ENCODE results near the gene MYO7B. TPM values are rescaled to one million over a fixed set of nuclear protein-coding genes. Genes with fewer than 3 reads are reported as not detected.

MYO7B gene
- total RNA-seq, 2 donors from 2014 or later = 0.14 to 0.78 TPM

DNA sequence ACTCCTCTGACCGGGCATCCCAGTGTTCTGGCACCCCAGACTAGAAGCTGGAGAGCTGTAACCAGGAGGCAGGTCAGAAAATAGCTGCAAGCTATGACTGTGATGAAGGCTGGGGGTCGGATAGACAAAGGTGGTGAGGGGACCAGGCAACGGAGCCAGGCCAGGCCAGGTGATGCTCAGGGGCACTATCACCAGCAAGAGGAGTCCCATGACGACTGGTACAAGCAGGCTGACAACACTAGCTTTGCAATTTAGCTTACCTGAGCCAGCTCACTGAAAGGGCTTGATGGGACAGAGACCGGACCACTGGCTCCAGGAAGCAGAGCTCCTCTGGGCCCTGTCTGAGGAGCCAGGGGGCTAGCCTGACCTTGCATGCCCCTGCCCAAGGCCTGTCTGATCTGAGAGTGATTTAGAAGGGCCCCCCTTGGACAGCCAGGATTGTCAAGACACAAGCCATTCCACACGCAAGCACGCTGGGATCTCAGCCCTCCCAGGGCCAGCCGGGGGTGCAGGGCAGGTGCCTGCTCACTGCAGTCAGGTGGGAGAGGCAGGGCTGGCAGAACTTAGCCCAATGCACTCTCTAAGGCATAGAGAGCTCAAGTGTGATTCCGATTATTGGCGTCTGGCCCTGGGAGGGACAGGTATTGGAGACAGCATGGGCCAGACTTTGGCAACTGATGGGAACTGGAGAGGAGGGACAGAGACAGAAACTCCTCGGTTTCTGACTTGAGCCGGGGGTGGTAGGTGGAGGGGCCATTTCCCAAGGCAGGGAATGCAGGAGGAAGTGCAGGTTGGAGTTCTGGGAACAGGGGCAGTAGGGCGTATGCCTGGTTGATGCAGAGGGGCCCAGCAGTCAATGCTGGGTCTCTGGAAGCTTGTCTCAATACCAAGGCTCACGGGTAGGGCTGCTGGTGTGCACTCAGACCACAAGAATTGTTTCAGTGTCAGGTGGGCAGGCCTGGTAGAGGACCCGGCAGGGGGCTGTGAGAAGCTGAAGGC, 47.7 kb downstream of the MYO7B start:
- H3K4me3 ChIP-seq = no peak overlapping the region
- H3K9me3 ChIP-seq = no peaks in the 10 kb centered on the region
- no peaks in the 10 kb centered on the region for H3K36me3 ChIP-seq
- no peaks in the 10 kb centered on the region for H3K4me1 ChIP-seq (ENCODE audit: control insufficient read depth in 1 of 2, low read depth in 2 of 2)
- no peaks in the 10 kb centered on the region for H3K27me3 ChIP-seq (replicated peaks; ENCODE audit: insufficient read depth)
- H3K27ac ChIP-seq = no peak overlapping the region
- TF ChIP-seq, protein P1, sequence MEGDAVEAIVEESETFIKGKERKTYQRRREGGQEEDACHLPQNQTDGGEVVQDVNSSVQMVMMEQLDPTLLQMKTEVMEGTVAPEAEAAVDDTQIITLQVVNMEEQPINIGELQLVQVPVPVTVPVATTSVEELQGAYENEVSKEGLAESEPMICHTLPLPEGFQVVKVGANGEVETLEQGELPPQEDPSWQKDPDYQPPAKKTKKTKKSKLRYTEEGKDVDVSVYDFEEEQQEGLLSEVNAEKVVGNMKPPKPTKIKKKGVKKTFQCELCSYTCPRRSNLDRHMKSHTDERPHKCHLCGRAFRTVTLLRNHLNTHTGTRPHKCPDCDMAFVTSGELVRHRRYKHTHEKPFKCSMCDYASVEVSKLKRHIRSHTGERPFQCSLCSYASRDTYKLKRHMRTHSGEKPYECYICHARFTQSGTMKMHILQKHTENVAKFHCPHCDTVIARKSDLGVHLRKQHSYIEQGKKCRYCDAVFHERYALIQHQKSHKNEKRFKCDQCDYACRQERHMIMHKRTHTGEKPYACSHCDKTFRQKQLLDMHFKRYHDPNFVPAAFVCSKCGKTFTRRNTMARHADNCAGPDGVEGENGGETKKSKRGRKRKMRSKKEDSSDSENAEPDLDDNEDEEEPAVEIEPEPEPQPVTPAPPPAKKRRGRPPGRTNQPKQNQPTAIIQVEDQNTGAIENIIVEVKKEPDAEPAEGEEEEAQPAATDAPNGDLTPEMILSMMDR (IDR thresholded peaks at IDR 0.05) = no peak
- no peak for ATAC-seq (ENCODE audit: insufficient number of reproducible peaks, low FRiP score, low read depth)
- no peak for DNase-seq (ENCODE audit: low spot score)

DNA sequence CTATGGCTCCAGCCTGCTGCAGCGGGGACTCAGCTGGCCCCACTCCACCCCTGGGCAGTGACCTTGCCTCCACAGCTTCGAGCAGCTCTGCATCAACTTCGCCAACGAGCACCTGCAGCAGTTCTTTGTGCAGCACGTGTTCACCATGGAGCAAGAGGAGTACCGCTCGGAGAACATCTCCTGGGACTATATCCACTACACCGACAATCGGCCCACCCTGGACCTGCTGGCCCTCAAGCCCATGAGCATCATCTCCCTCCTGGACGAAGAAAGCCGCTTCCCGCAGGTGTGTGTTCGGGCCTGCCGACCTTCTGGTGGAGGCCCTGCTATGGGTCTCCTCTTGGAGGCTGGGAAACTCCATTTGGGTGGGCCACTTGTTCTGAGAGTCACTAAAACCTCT, 48.6 kb downstream of the MYO7B start:
- H3K27me3 ChIP-seq (replicated peaks; ENCODE audit: insufficient read depth) = no peaks in the 10 kb centered on the region
- no peak for DNase-seq (ENCODE audit: low spot score)
- H3K27ac ChIP-seq = no peak overlapping the region
- no peaks in the 10 kb centered on the region for H3K4me1 ChIP-seq (ENCODE audit: control insufficient read depth in 1 of 2, low read depth in 2 of 2)
- TF ChIP-seq, protein P1 (IDR thresholded peaks at IDR 0.05) = no peak
- no peaks in the 10 kb centered on the region for H3K9me3 ChIP-seq
- no peak overlapping the region for H3K4me3 ChIP-seq
- no peaks in the 10 kb centered on the region for H3K36me3 ChIP-seq
- ATAC-seq (ENCODE audit: insufficient number of reproducible peaks, low FRiP score, low read depth) = no peak

DNA sequence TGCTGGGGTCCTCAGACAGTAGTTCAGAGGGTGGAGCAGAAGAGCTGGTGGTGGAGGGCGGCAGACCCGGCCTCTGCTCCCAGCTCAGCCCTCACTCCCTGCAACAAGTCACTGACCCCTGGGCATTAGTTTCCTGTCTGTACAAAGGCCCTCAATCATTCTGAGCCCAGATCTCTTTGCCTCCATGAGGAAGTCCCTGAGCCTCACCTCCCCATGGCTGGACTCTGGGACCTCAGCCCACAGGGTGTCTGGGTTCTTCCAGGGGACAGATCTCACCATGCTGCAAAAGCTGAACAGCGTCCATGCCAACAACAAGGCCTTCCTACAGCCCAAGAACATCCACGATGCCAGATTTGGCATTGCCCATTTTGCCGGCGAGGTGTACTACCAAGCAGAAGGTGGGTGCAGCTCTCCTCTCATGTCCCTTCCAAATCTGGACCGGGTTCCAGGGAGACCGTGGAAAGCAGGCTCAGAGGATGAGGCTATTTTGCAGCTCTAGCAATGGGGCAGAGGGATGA, 49.1 kb downstream of the MYO7B start:
- H3K27me3 ChIP-seq (replicated peaks; ENCODE audit: insufficient read depth) = no peaks in the 10 kb centered on the region
- H3K9me3 ChIP-seq = no peaks in the 10 kb centered on the region
- H3K4me1 ChIP-seq (ENCODE audit: control insufficient read depth in 1 of 2, low read depth in 2 of 2) = no peaks in the 10 kb centered on the region
- ATAC-seq (ENCODE audit: insufficient number of reproducible peaks, low FRiP score, low read depth) = no peak
- H3K27ac ChIP-seq = no peak overlapping the region
- no peaks in the 10 kb centered on the region for H3K36me3 ChIP-seq
- no peak overlapping the region for H3K4me3 ChIP-seq
- DNase-seq (ENCODE audit: low spot score) = no peak
- TF ChIP-seq, protein P1 (IDR thresholded peaks at IDR 0.05) = no peak

DNA sequence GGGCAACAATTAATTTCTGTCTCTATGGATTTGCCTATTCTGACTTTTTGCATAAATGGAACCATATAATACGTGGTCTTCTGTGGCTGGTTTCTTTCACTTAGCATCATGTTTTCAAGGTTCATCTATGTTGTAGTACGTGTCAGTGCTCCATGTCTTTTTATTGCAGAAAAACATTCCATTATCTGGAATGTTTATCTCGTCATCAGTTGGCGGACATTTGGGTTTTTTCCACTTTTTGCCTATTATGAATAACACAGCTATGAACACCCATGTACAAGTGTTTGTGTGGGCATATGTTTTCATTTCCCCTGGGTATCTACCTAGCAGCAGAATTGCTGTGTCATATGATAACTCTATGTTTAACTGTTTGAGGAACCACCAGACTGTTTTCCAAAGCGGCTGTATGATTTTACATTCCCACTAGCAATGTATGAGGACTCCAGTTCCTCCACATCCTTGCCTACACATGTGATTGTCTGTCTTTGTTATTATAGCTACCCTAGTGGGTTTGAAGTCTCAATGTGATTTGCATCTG, 49.9 kb downstream of the MYO7B start:
- Histone ChIP-seq H3K27ac (no peak overlapping the region), H3K4me3 (no peak overlapping the region), H3K9me3 (no peaks in the 10 kb centered on the region), H3K36me3 (no peaks in the 10 kb centered on the region), H3K27me3 (replicated peaks; ENCODE audit: insufficient read depth) (no peaks in the 10 kb centered on the region), H3K4me1 (ENCODE audit: control insufficient read depth in 1 of 2, low read depth in 2 of 2) (no peaks in the 10 kb centered on the region)
- no peak for DNase-seq (ENCODE audit: low spot score)
- ATAC-seq (ENCODE audit: insufficient number of reproducible peaks, low FRiP score, low read depth) = no peak
- TF ChIP-seq, protein P1 (IDR thresholded peaks at IDR 0.05) = no peak

DNA sequence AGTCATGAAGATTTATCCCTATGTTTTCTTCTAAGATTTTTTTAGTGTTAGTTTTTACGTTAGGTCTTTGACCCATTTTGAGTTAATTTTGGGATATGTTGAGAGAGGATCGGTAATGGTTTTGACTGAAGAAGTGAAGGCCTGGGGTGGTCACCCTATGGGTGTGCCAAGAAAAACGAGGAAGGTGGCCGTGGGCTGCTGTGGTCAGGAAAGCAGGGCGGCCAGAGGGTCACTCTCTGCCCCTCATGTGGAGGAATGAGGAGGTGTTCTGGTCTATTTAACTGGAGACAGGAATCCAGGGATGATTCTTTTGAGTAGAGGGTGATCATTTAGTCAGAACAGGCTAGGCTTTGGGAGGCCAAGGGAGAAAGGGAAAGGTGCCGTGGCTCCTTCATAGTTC, 50.7 kb downstream of the MYO7B start:
- Histone ChIP-seq H3K36me3 (no peaks in the 10 kb centered on the region), H3K4me3 (no peak overlapping the region), H3K27ac (no peak overlapping the region), H3K4me1 (ENCODE audit: control insufficient read depth in 1 of 2, low read depth in 2 of 2) (no peaks in the 10 kb centered on the region), H3K9me3 (no peaks in the 10 kb centered on the region), H3K27me3 (replicated peaks; ENCODE audit: insufficient read depth) (no peaks in the 10 kb centered on the region)
- ATAC-seq (ENCODE audit: insufficient number of reproducible peaks, low FRiP score, low read depth) = no peak
- DNase-seq (ENCODE audit: low spot score) = no peak
- TF ChIP-seq, protein P1 (IDR thresholded peaks at IDR 0.05) = no peak

Measured in thoracic aorta (tissue), 2 donors.